ENCODE data around the gene FBL. TPM values are rescaled to one million over a fixed set of nuclear protein-coding genes. Genes with fewer than 3 reads are reported as not detected.

The FBL gene
- total and polyA plus RNA-seq, 2 experiments from 2014 or later: 59.3 to 63.9 TPM

- Histone ChIP-seq H2AFZ (no peak overlapping the region), H3K36me3 (ENCODE audit: low read depth) (peaks cover 22% of the 10 kb centered on the region), H3K4me1 (ENCODE audit: insufficient read depth) (peaks cover 7% of the 10 kb centered on the region; the same call in 1 of the 2 replicates), H3K27ac (no peak overlapping the region), H3K27me3 (replicated peaks; ENCODE audit: insufficient read depth) (no peaks in the 10 kb centered on the region), H4K20me1 (ENCODE audit: insufficient read depth) (no peaks in the 10 kb centered on the region), H3K79me2 (ENCODE audit: insufficient read depth) (peaks cover 62% of the 10 kb centered on the region), H3K9ac (no peak overlapping the region), H3K9me3 (ENCODE audit: low read depth) (no peaks in the 10 kb centered on the region), H3K4me3 (no peak overlapping the region), H3K9me2 (ENCODE audit: insufficient read depth) (no peaks in the 10 kb centered on the region), H3K4me2 (ENCODE audit: unreplicated experiment) (no peak overlapping the region), H3F3A (ENCODE audit: insufficient read depth) (0 out of 2 replicates have a peak, but pooled peaks cover 8% of the 10 kb centered on the region)
- 92 to 93% methylated on average over 4 of the region's 4 CpGs for WGBS, 2 experiments (ENCODE audit: low coverage in 1 of 2, low lambda C conversion rate in 2 of 2, missing lambda C conversion rate in 2 of 2)
- in situ Hi-C loops (cut with MboI): no loop called here
- TF ChIP-seq EZH2 (IDR thresholded peaks at IDR 0.05; ENCODE audit: insufficient read depth, poor library complexity, severe bottlenecking) (no peak), EZH2phosphoT487 (IDR thresholded peaks at IDR 0.05; ENCODE audit: insufficient read depth, low read depth) (no peak)
- DNase-seq: no peak
Observed at GRCh38 chr19:39838569-39838968, 7.6 kb downstream of the FBL start.

GRCh38 chr19:39837978-39838377 lies 8.2 kb downstream of the FBL start:
- no peak overlapping the region for H3K4me3 ChIP-seq
- H3K27ac ChIP-seq: no peak overlapping the region
- H4K20me1 ChIP-seq (ENCODE audit: insufficient read depth): no peaks in the 10 kb centered on the region
- 0 out of 2 replicates have a peak, but pooled peaks cover 8% of the 10 kb centered on the region for H3F3A ChIP-seq (ENCODE audit: insufficient read depth)
- H3K4me2 ChIP-seq (ENCODE audit: unreplicated experiment): no peak overlapping the region
- H3K36me3 ChIP-seq (ENCODE audit: low read depth): peaks cover 22% of the 10 kb centered on the region
- no peak for DNase-seq
- in situ Hi-C loops (cut with MboI): no loop called here
- WGBS, 2 experiments (ENCODE audit: low coverage in 1 of 2, low lambda C conversion rate in 2 of 2, missing lambda C conversion rate in 2 of 2): 100% methylated on average over 3 of the region's 3 CpGs
- peaks cover 61% of the 10 kb centered on the region for H3K79me2 ChIP-seq (ENCODE audit: insufficient read depth)
- TF ChIP-seq EZH2phosphoT487 (IDR thresholded peaks at IDR 0.05; ENCODE audit: insufficient read depth, low read depth): no peak
- TF ChIP-seq EZH2 (IDR thresholded peaks at IDR 0.05; ENCODE audit: insufficient read depth, poor library complexity, severe bottlenecking): no peak
- H3K27me3 ChIP-seq (replicated peaks; ENCODE audit: insufficient read depth): no peaks in the 10 kb centered on the region
- no peaks in the 10 kb centered on the region for H3K9me3 ChIP-seq (ENCODE audit: low read depth)
- no peak overlapping the region for H2AFZ ChIP-seq
- no peak overlapping the region for H3K9ac ChIP-seq
- H3K9me2 ChIP-seq (ENCODE audit: insufficient read depth): no peaks in the 10 kb centered on the region
- H3K4me1 ChIP-seq (ENCODE audit: insufficient read depth): peaks cover 7% of the 10 kb centered on the region; the same call in 1 of the 2 replicates

- Histone ChIP-seq H4K20me1 (ENCODE audit: insufficient read depth) (no peaks in the 10 kb centered on the region), H3K36me3 (ENCODE audit: low read depth) (peaks cover 29% of the 10 kb centered on the region), H3K9me2 (ENCODE audit: insufficient read depth) (no peaks in the 10 kb centered on the region), H3K4me2 (ENCODE audit: unreplicated experiment) (no peak overlapping the region), H3K27me3 (replicated peaks; ENCODE audit: insufficient read depth) (no peaks in the 10 kb centered on the region), H3F3A (ENCODE audit: insufficient read depth) (0 out of 2 replicates have a peak, but pooled peaks cover 8% of the 10 kb centered on the region), H3K4me3 (peak overlapping the region; percentile 88), H3K4me1 (ENCODE audit: insufficient read depth) (peaks cover 11% of the 10 kb centered on the region; the same call in 1 of the 2 replicates), H3K79me2 (ENCODE audit: insufficient read depth) (peaks cover 49% of the 10 kb centered on the region), H3K9ac (no peak overlapping the region), H3K9me3 (ENCODE audit: low read depth) (no peaks in the 10 kb centered on the region), H3K27ac (peak overlapping the region; percentile 90; the same call in 1 of the 2 replicates), H2AFZ (peak overlapping the region; percentile 82)
- TF ChIP-seq EZH2 (IDR thresholded peaks at IDR 0.05; ENCODE audit: insufficient read depth, poor library complexity, severe bottlenecking): no peak
- WGBS, 2 experiments (ENCODE audit: low coverage in 1 of 2, low lambda C conversion rate in 2 of 2, missing lambda C conversion rate in 2 of 2): 46 to 48% methylated on average over 19 of the region's 19 CpGs
- in situ Hi-C loops (cut with MboI): no loop called here
- DNase-seq: no peak
Observed at GRCh38 chr19:39834287-39834841, 11.8 kb downstream of the FBL start.

GRCh38 chr19:39833464-39834286 lies 12.5 kb downstream of the FBL start, which contains the start of gene DYRK1B:
Gene DYRK1B (minus strand): TSS chr19:39834162. CDS start chr19:39831867, 2,295 bp downstream.
- 2 to 3% methylated on average over 39 to 55 of the region's 59 CpGs for WGBS, 2 experiments (ENCODE audit: low coverage in 1 of 2, low lambda C conversion rate in 2 of 2, missing lambda C conversion rate in 2 of 2)
- H3K4me3 ChIP-seq: peak within 1 kb of the TSS; percentile 88
- DNase-seq: peak; percentile 99
- no peaks in the 10 kb centered on the region for H3K27me3 ChIP-seq (replicated peaks; ENCODE audit: insufficient read depth)
- no peaks in the 10 kb centered on the region for H3K9me2 ChIP-seq (ENCODE audit: insufficient read depth)
- peak within 1 kb of the TSS; percentile 90 for H3K27ac ChIP-seq
- H3K79me2 ChIP-seq (ENCODE audit: insufficient read depth): peaks cover 42% of the 10 kb centered on the region
- H4K20me1 ChIP-seq (ENCODE audit: insufficient read depth): no peaks in the 10 kb centered on the region
- H3K9me3 ChIP-seq (ENCODE audit: low read depth): no peaks in the 10 kb centered on the region
- H3K36me3 ChIP-seq (ENCODE audit: low read depth): peaks cover 31% of the 10 kb centered on the region
- TF ChIP-seq EZH2 (IDR thresholded peaks at IDR 0.05; ENCODE audit: insufficient read depth, poor library complexity, severe bottlenecking) (no peak), EZH2phosphoT487 (IDR thresholded peaks at IDR 0.05; ENCODE audit: insufficient read depth, low read depth) (no peak)
- peaks cover 11% of the 10 kb centered on the region; the same call in 1 of the 2 replicates for H3K4me1 ChIP-seq (ENCODE audit: insufficient read depth)
- H3K9ac ChIP-seq: peak within 1 kb of the TSS; percentile 95
- peak within 1 kb of the TSS; percentile 82 for H2AFZ ChIP-seq
- peak within 1 kb of the TSS; percentile 64 for H3K4me2 ChIP-seq (ENCODE audit: unreplicated experiment)
- in situ Hi-C loops (cut with MboI): no loop called here
- H3F3A ChIP-seq (ENCODE audit: insufficient read depth): 0 out of 2 replicates have a peak, but pooled peaks cover 8% of the 10 kb centered on the region

Measured in GM23248 (cell line).